Keratinocyte (primary cell): ENCODE data around the gene CRHR2.

Experiments used
- CTCF ChIP-seq, 3 experiments: IDR thresholded peaks in 1 of 3; conservative IDR thresholded peaks in 1 of 3; optimal IDR thresholded peaks in 1 of 3; 2 replicates in 2 of 3; 3 replicates in 1 of 3; pipeline versions ENCODE3 to v1.5.1; 2011; ENCODE audit warnings: low read length in 3 of 3, mild to moderate bottlenecking in 3 of 3, moderate library complexity in 2 of 3, control low read depth in 1 of 3, inconsistent platforms in 1 of 3; ENCODE audit not compliant: insufficient read depth in 2 of 3; ENCODE audit errors: extremely low read depth in 1 of 3
- EZH2 ChIP-seq: IDR thresholded peaks from one replicate; pipeline ENCODE4 v1.6.1; 2012; ENCODE audit warnings: inconsistent platforms, mild to moderate bottlenecking, low read length, moderate library complexity

- no peak for TF ChIP-seq CTCF (optimal IDR thresholded peaks at IDR 0.05 in 1 of 3, IDR thresholded peaks at IDR 0.05 in 1 of 3, conservative IDR thresholded peaks at IDR 0.05 in 1 of 3; ENCODE audit: extremely low read depth in 1 of 3, insufficient read depth in 2 of 3, low read length in 3 of 3)
- TF ChIP-seq EZH2, result no peak
Measured at GRCh38 chr7:30650421-30650808, 31.8 kb downstream of the CRHR2 start.
